Breast epithelium (tissue), 3 donors: ENCODE measurements around the gene LGALS12.
"Not testable (repeated sequence)": the region's sequence is repeated elsewhere in the genome, so short reads cannot be mapped to it uniquely, and the experiment has no call there.

Source experiments
- CTCF ChIP-seq, 3 donors: fragments of 450-650 bp; IDR thresholded peaks; one replicate each; pipeline ENCODE4 v1.5.1; 2016 to 2017; ENCODE audit warnings: antibody characterized with exemption in 3 of 3, mild to moderate bottlenecking in 3 of 3, moderate library complexity in 3 of 3
- POLR2AphosphoS5 ChIP-seq, 3 donors: sonication (generic); formaldehyde crosslinking; IDR thresholded peaks; one replicate each; pipeline ENCODE4 v1.6.1; 2017; ENCODE audit warnings: antibody characterized with exemption in 3 of 3

- not testable (repeated sequence) for TF ChIP-seq CTCF, POLR2AphosphoS5 (IDR thresholded peaks at IDR 0.05)
Observed at GRCh38 chr11:63550156-63550700, 44.3 kb downstream of the LGALS12 start.
